ENCODE results near the gene DDX24. TPM values are rescaled to one million over a fixed set of nuclear protein-coding genes. Genes with fewer than 3 reads are reported as not detected.

The DDX24 gene
- total and polyA plus RNA-seq, 2 donors: 103 to 191 TPM

DNA sequence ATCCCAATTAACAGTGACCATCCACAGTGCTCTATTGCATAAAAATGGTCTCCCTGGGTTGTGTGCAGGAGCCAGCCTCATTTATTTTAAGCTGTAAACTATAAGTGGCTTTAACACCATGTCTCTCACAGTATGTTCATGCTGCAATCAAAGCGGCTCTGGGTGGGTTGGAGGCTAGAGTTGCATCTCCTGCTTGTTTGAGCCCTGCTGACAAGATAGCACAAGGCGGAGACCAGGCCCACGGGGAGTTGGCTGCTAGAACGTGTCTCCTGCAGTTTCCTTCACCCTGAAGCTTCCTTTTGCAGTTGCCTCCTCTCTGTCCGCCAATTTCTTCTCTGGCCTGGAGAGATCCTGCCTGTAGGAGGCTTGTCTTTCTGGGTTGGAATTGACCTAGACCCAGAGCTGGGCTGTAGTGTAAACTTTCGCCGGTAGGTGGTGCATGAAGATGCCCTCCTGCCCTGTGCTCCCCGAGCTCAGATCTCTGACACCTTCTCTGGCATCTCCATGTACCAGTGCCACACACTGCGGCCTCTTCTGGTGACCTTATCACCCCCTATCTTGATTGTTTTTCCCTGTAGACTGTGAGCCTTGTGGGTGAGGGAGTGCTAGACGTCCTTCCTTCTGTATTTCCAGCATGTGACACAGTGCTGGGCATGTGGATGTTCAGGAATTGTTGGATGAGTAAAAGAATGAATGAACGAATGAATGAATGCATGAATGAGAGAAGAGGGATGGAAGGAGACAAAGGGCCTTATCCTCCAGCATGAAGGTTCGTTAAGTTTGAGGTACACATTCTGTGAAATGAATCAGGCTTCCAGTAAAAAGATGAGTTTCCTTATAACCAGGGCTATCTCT, 44.5 kb downstream of the DDX24 start:
- WGBS: 43% methylated on average over 12 of the region's 12 CpGs
- no peak overlapping the region for H3K27ac ChIP-seq (ENCODE audit: low read depth in 1 of 2, low read length in 1 of 2)
- no peaks in the 10 kb centered on the region for H3K27me3 ChIP-seq (ENCODE audit: control insufficient read depth in 2 of 2, insufficient read depth in 1 of 2, low read length in 1 of 2)
- H3K9me3 ChIP-seq (ENCODE audit: control insufficient read depth in 2 of 2, insufficient read depth in 1 of 2, low read length in 1 of 2): no peaks in the 10 kb centered on the region
- DNase-seq (ENCODE audit: low read depth in 6 of 9, low spot score in 9 of 9): peak; percentile 21 to 85 (median 62)
- H3K4me3 ChIP-seq (ENCODE audit: low read length in 2 of 2): no peak overlapping the region
- H3K36me3 ChIP-seq (ENCODE audit: control insufficient read depth in 2 of 2, insufficient read depth in 2 of 2, low read length in 1 of 2): no peaks in the 10 kb centered on the region
- no peaks in the 10 kb centered on the region for H3K4me1 ChIP-seq (ENCODE audit: control insufficient read depth in 2 of 2, insufficient read depth in 2 of 2, low read length in 2 of 2)

DNA sequence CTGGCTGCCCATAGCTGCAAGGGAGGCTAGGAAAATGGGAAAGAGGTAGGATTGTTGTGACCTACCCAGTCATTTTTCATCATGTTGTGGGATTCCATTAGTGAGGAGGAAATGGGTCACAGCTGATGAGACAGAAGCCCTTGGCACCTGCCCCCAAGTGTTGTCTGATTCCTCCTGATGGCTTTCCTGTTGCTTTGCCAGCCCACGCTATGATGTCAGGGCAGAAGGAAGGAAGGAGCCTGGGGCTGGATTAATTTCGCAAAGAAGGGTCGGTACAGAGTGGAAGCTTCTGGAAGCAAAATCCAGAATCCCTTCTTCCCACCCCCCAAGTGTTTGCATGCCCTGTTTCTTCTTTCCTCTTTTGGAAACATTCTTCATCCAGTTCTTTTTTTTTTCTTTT, 46.1 kb downstream of the DDX24 start:
- H3K27ac ChIP-seq (ENCODE audit: low read depth in 1 of 2, low read length in 1 of 2): no peak overlapping the region
- H3K4me1 ChIP-seq (ENCODE audit: control insufficient read depth in 2 of 2, insufficient read depth in 2 of 2, low read length in 2 of 2): no peaks in the 10 kb centered on the region
- no peaks in the 10 kb centered on the region for H3K9me3 ChIP-seq (ENCODE audit: control insufficient read depth in 2 of 2, insufficient read depth in 1 of 2, low read length in 1 of 2)
- no peaks in the 10 kb centered on the region for H3K36me3 ChIP-seq (ENCODE audit: control insufficient read depth in 2 of 2, insufficient read depth in 2 of 2, low read length in 1 of 2)
- 95% methylated on average over 3 of the region's 3 CpGs for WGBS
- DNase-seq (ENCODE audit: low read depth in 6 of 9, low spot score in 9 of 9): no peak
- H3K27me3 ChIP-seq (ENCODE audit: control insufficient read depth in 2 of 2, insufficient read depth in 1 of 2, low read length in 1 of 2): no peaks in the 10 kb centered on the region
- no peak overlapping the region for H3K4me3 ChIP-seq (ENCODE audit: low read length in 2 of 2)

DNA sequence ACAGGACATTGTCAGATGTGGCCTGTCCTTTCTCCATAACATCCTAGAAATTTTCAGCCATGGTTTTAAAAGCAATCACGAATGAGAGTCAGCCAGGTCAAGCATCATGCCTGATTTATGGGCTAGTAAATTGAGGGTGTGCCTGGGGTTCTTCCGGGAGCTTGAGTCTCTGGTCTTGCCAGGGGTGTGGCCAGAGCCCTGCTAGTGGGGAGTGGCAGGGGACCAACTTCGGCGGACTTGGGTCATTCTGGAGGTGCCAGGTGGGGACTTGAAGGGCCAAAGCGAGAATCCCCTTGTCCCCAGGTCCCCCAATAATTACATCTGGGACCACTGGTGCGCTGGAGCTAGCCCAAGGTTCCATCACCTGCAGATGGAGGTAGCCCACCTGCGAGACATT, 49.1 kb downstream of the DDX24 start:
- Histone ChIP-seq H3K4me3 (ENCODE audit: low read length in 2 of 2) (no peak overlapping the region), H3K27ac (ENCODE audit: low read depth in 1 of 2, low read length in 1 of 2) (no peak overlapping the region), H3K4me1 (ENCODE audit: control insufficient read depth in 2 of 2, insufficient read depth in 2 of 2, low read length in 2 of 2) (no peaks in the 10 kb centered on the region), H3K27me3 (ENCODE audit: control insufficient read depth in 2 of 2, insufficient read depth in 1 of 2, low read length in 1 of 2) (peaks cover 0 to 12% of the 10 kb centered on the region in 2 donors), H3K36me3 (ENCODE audit: control insufficient read depth in 2 of 2, insufficient read depth in 2 of 2, low read length in 1 of 2) (no peaks in the 10 kb centered on the region), H3K9me3 (ENCODE audit: control insufficient read depth in 2 of 2, insufficient read depth in 1 of 2, low read length in 1 of 2) (no peaks in the 10 kb centered on the region)
- no peak for DNase-seq (ENCODE audit: low read depth in 6 of 9, low spot score in 9 of 9)
- WGBS: 90% methylated on average over 7 of the region's 7 CpGs

DNA sequence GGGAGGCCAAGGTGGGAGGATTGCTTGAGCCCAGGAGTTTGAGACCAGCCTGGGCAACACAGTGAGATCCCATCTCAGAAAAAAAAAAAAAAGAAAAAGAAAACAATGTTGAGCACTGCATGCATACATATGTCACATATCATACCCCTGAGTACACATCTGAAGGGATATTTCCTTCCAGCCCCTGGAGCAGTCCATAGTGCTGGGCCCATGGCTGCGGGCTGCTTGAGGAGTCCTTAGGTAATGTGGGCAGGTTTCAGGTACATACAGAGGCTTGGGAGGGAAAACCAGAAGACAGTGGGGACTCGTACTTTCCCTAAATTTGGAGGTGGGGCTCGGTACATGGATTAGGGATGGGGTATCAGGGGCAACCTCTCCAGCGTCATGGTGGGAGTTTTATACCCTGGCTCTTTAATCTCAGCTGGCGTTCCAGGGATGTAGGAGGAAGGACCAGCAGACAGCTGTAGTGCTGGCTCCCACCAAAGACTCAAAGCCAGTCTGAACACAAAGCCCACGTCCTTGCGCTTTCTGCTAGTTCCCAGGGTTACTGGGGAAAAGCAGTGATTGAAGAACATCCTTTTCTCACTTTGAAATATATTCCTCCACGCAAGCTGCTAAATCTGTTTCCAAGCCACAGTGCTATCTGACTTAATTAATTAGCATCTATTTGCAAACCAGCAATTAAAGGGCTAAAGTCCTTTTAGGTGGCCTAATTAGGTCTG, 49.7 kb downstream of the DDX24 start:
- no peaks in the 10 kb centered on the region for H3K4me1 ChIP-seq (ENCODE audit: control insufficient read depth in 2 of 2, insufficient read depth in 2 of 2, low read length in 2 of 2)
- no peak for DNase-seq (ENCODE audit: low read depth in 6 of 9, low spot score in 9 of 9)
- no peak overlapping the region for H3K27ac ChIP-seq (ENCODE audit: low read depth in 1 of 2, low read length in 1 of 2)
- peaks cover 0 to 17% of the 10 kb centered on the region in 2 donors for H3K27me3 ChIP-seq (ENCODE audit: control insufficient read depth in 2 of 2, insufficient read depth in 1 of 2, low read length in 1 of 2)
- H3K36me3 ChIP-seq (ENCODE audit: control insufficient read depth in 2 of 2, insufficient read depth in 2 of 2, low read length in 1 of 2): no peaks in the 10 kb centered on the region
- H3K4me3 ChIP-seq (ENCODE audit: low read length in 2 of 2): no peak overlapping the region
- WGBS: 96% methylated on average over 8 of the region's 8 CpGs
- no peaks in the 10 kb centered on the region for H3K9me3 ChIP-seq (ENCODE audit: control insufficient read depth in 2 of 2, insufficient read depth in 1 of 2, low read length in 1 of 2)

DNA sequence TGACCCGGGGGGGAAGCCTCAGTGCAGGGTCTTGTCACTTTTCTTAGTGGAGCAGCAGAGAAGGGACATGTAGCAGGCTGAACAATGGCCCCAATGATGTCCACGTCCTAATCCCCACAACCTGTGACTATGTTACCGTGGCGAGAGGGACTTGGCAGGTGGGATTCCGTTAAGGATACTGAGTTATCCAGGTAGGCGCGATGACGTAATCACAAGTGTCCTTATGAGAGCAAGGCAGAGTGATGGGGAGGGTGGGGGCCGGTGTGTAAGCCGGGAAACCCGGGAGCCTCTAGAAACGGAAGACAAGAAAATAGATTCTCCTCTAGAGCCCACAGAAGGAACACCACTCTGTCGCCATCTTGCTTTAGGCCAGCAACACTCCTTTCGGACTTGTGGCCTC, 50.4 kb downstream of the DDX24 start:
- DNase-seq (ENCODE audit: low read depth in 6 of 9, low spot score in 9 of 9): no peak
- peaks cover 0 to 24% of the 10 kb centered on the region in 2 donors for H3K27me3 ChIP-seq (ENCODE audit: control insufficient read depth in 2 of 2, insufficient read depth in 1 of 2, low read length in 1 of 2)
- no peaks in the 10 kb centered on the region for H3K9me3 ChIP-seq (ENCODE audit: control insufficient read depth in 2 of 2, insufficient read depth in 1 of 2, low read length in 1 of 2)
- 90% methylated on average over 14 of the region's 14 CpGs for WGBS
- H3K4me1 ChIP-seq (ENCODE audit: control insufficient read depth in 2 of 2, insufficient read depth in 2 of 2, low read length in 2 of 2): no peaks in the 10 kb centered on the region
- no peaks in the 10 kb centered on the region for H3K36me3 ChIP-seq (ENCODE audit: control insufficient read depth in 2 of 2, insufficient read depth in 2 of 2, low read length in 1 of 2)
- no peak overlapping the region for H3K4me3 ChIP-seq (ENCODE audit: low read length in 2 of 2)
- no peak overlapping the region for H3K27ac ChIP-seq (ENCODE audit: low read depth in 1 of 2, low read length in 1 of 2)

DNA sequence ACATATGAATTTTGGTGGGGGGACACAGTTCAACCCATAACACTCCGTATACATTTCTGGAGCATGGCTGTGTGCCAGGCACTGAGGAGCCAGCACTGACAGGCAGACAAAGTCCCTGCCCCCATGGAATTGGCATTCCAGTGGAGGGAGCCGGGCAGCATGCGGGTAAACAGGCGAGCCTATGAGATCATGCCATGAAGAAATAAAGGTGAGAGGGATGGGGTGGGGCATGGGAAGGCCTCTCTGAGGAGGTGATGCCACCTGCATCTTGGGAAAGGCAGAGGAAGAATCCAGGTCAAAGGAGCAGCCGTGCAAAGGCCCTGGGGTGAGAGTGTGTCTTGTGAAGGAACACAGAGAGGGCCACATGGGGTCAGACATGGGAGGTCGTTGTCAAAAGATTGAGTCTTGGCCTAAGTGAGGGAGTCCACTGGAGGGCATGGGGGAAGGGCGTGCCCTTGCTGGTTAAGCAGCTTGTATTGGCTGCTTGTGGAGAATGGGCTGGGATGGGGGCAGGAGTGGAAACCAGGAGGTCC, 51.3 kb downstream of the DDX24 start:
- Histone ChIP-seq H3K4me1 (ENCODE audit: control insufficient read depth in 2 of 2, insufficient read depth in 2 of 2, low read length in 2 of 2) (no peaks in the 10 kb centered on the region), H3K36me3 (ENCODE audit: control insufficient read depth in 2 of 2, insufficient read depth in 2 of 2, low read length in 1 of 2) (no peaks in the 10 kb centered on the region), H3K9me3 (ENCODE audit: control insufficient read depth in 2 of 2, insufficient read depth in 1 of 2, low read length in 1 of 2) (no peaks in the 10 kb centered on the region), H3K27me3 (ENCODE audit: control insufficient read depth in 2 of 2, insufficient read depth in 1 of 2, low read length in 1 of 2) (peaks cover 0 to 28% of the 10 kb centered on the region in 2 donors), H3K4me3 (ENCODE audit: low read length in 2 of 2) (no peak overlapping the region), H3K27ac (ENCODE audit: low read depth in 1 of 2, low read length in 1 of 2) (no peak overlapping the region)
- no peak for DNase-seq (ENCODE audit: low read depth in 6 of 9, low spot score in 9 of 9)
- WGBS: 91% methylated on average over 7 of the region's 7 CpGs

DNA sequence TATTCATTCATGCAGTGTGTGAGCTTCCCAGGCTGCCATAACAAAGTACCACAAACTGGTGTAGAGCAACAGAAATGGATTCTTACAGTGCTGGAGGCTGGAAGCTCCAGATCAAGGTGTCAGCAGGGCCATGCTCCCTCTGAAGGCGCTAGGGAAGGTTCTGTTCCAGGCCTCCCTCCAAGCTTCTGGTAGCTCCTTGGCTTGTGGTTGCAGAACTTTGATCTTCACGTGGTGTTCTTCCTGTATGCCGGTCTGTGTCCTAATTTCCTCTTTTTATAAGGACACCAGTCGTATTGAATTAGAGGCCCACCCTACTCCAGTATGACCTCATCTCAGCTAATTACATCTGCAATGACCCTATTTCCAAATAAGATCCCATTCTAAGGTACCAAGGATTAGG, 51.7 kb downstream of the DDX24 start:
- WGBS: 31% methylated on average over 4 of the region's 4 CpGs
- no peaks in the 10 kb centered on the region for H3K36me3 ChIP-seq (ENCODE audit: control insufficient read depth in 2 of 2, insufficient read depth in 2 of 2, low read length in 1 of 2)

DNA sequence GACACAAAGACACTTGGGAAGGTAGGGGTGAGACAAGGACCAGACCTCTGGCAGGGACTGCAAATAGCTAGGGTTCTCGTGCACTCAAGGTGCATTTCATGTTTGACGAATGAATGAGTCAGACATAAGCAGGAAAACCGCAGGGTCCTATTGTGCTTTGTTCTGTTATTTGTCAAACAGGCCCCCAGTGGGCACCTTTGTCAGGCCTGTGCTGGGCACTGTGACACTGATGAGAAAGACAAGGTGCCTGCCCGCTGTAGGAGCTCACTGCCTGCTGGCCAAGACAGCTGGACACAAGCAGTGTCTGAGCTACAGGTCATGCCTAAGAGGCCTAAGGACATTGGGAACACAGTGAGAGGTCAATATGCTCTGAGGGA, 52.6 kb downstream of the DDX24 start:
- DNase-seq (ENCODE audit: low read depth in 6 of 9, low spot score in 9 of 9): no peak
- no peaks in the 10 kb centered on the region for H3K4me1 ChIP-seq (ENCODE audit: control insufficient read depth in 2 of 2, insufficient read depth in 2 of 2, low read length in 2 of 2)
- H3K9me3 ChIP-seq (ENCODE audit: control insufficient read depth in 2 of 2, insufficient read depth in 1 of 2, low read length in 1 of 2): no peaks in the 10 kb centered on the region
- H3K27ac ChIP-seq (ENCODE audit: low read depth in 1 of 2, low read length in 1 of 2): no peak overlapping the region
- 81% methylated on average over 4 of the region's 4 CpGs for WGBS
- peaks cover 0 to 33% of the 10 kb centered on the region in 2 donors for H3K27me3 ChIP-seq (ENCODE audit: control insufficient read depth in 2 of 2, insufficient read depth in 1 of 2, low read length in 1 of 2)
- H3K36me3 ChIP-seq (ENCODE audit: control insufficient read depth in 2 of 2, insufficient read depth in 2 of 2, low read length in 1 of 2): no peaks in the 10 kb centered on the region
- no peak overlapping the region for H3K4me3 ChIP-seq (ENCODE audit: low read length in 2 of 2)

More for the DNA sequence above, 51.7 kb downstream of the DDX24 start:
- Histone ChIP-seq H3K27me3 (ENCODE audit: control insufficient read depth in 2 of 2, insufficient read depth in 1 of 2, low read length in 1 of 2) (peaks cover 0 to 31% of the 10 kb centered on the region in 2 donors), H3K4me1 (ENCODE audit: control insufficient read depth in 2 of 2, insufficient read depth in 2 of 2, low read length in 2 of 2) (no peaks in the 10 kb centered on the region), H3K27ac (ENCODE audit: low read depth in 1 of 2, low read length in 1 of 2) (no peak overlapping the region), H3K9me3 (ENCODE audit: control insufficient read depth in 2 of 2, insufficient read depth in 1 of 2, low read length in 1 of 2) (no peaks in the 10 kb centered on the region), H3K4me3 (ENCODE audit: low read length in 2 of 2) (no peak overlapping the region)
- DNase-seq (ENCODE audit: low read depth in 6 of 9, low spot score in 9 of 9): no peak
